Caco-2 (cell line): ENCODE data around the gene MACROD1. TPM values are rescaled to one million over a fixed set of nuclear protein-coding genes. Genes with fewer than 3 reads are reported as not detected.

Experiments used
- BruUV-seq: library from RNA; stranded (reverse); fragments of 400-500 nt; replicated peaks from 2 replicates; lab custom pipeline; 2021; lab: Mats Ljungman, UMichigan
- CTCF ChIA-PET: fragments of 300-600 bp; sonication (Branson Sonifier 250); formaldehyde crosslinking; loops from one replicate; lab custom pipeline; 2022; ENCODE audit warnings: antibody characterized with exemption; lab: Charles Lee
- POLR2A ChIA-PET: fragments of 300-600 bp; sonication (Branson Sonifier 250); formaldehyde crosslinking; loops from one replicate; lab custom pipeline; 2022; ENCODE audit warnings: antibody characterized with exemption; lab: Charles Lee
- DNase-seq, 2 experiments: peaks; one replicate each; pipeline versions ENCODE4 v3.0.0 to v3.0.0-alpha.2; 2020 to 2022
- H3K27me3 ChIP-seq: replicated peaks from 2 replicates; pipeline ENCODE4 v1.6.0; 2011; ENCODE audit warnings: low read length; ENCODE audit not compliant: control insufficient read depth, insufficient read depth
- H3K36me3 ChIP-seq: 2 replicates; pipeline ENCODE4 v1.5.1; 2011; ENCODE audit warnings: low read length; ENCODE audit not compliant: control insufficient read depth, insufficient read depth
- H3K4me1 ChIP-seq: fragments of 250-450 bp; sonication (Bioruptor Pico); 2 replicates; pipeline ENCODE4 v1.5.1; 2020; ENCODE audit warnings: mild to moderate bottlenecking
- H3K4me3 ChIP-seq: 2 replicates; pipeline ENCODE4 v1.5.1; 2011; ENCODE audit warnings: low read depth, mild to moderate bottlenecking, control low read depth, low read length
- H3K9me3 ChIP-seq: fragments of 250-450 bp; sonication (Bioruptor Pico); 2 replicates; pipeline ENCODE4 v1.5.1; 2020; ENCODE audit warnings: mild to moderate bottlenecking, moderate library complexity
- H3K27ac Mint-ChIP-seq: one replicate; pipeline ENCODE4 v1.8.0; 2022; ENCODE audit warnings: mixed read lengths; ENCODE audit not compliant: unreplicated experiment
- H3K27me3 Mint-ChIP-seq: one replicate; pipeline ENCODE4 v1.8.0; 2022; ENCODE audit warnings: mixed read lengths; ENCODE audit not compliant: insufficient read depth, unreplicated experiment
- H3K36me3 Mint-ChIP-seq: one replicate; pipeline ENCODE4 v1.8.0; 2022; ENCODE audit warnings: mild to moderate bottlenecking, mixed read lengths; ENCODE audit not compliant: insufficient read depth, unreplicated experiment
- H3K4me1 Mint-ChIP-seq: one replicate; pipeline ENCODE4 v1.8.0; 2022; ENCODE audit warnings: low read depth, mixed read lengths; ENCODE audit not compliant: unreplicated experiment
- H3K4me3 Mint-ChIP-seq: one replicate; pipeline ENCODE4 v1.8.0; 2022; ENCODE audit warnings: mild to moderate bottlenecking, moderate library complexity, mixed read lengths; ENCODE audit not compliant: unreplicated experiment
- H3K9me3 Mint-ChIP-seq: one replicate; pipeline ENCODE4 v1.8.0; 2022; ENCODE audit warnings: mixed read lengths; ENCODE audit not compliant: unreplicated experiment
- intact Hi-C: fragments of 100-400 bp; cut with micrococcal nuclease; formaldehyde crosslinking; loops from one replicate; pipeline ENCODE4 v1.10.0; 2022; ENCODE audit not compliant: unreplicated experiment
- total RNA-seq: library from RNA; stranded (reverse); gene quantifications from 2 replicates; pipeline ENCODE4 v1.2.3, GENCODE V29; 2022
- TF ChIP-seq, protein P1 (sequence below), 2 experiments: fragments of 200-600 bp in 1 of 2; IDR thresholded peaks; 1 replicate in 1 of 2; 2 replicates in 1 of 2; pipeline versions ENCODE4 v1.5.1 to v1.8.0; 2011 to 2022; ENCODE audit warnings: antibody characterized with exemption in 1 of 2, control low read depth in 1 of 2, inconsistent platforms in 1 of 2, low read depth in 1 of 2, low read length in 1 of 2, mild to moderate bottlenecking in 1 of 2, moderate library complexity in 1 of 2; ENCODE audit not compliant: insufficient read depth in 1 of 2, severe bottlenecking in 1 of 2, unreplicated experiment in 1 of 2

MACROD1 gene
- total RNA-seq, 1 experiment from 2014 or later = 29.6 TPM

DNA sequence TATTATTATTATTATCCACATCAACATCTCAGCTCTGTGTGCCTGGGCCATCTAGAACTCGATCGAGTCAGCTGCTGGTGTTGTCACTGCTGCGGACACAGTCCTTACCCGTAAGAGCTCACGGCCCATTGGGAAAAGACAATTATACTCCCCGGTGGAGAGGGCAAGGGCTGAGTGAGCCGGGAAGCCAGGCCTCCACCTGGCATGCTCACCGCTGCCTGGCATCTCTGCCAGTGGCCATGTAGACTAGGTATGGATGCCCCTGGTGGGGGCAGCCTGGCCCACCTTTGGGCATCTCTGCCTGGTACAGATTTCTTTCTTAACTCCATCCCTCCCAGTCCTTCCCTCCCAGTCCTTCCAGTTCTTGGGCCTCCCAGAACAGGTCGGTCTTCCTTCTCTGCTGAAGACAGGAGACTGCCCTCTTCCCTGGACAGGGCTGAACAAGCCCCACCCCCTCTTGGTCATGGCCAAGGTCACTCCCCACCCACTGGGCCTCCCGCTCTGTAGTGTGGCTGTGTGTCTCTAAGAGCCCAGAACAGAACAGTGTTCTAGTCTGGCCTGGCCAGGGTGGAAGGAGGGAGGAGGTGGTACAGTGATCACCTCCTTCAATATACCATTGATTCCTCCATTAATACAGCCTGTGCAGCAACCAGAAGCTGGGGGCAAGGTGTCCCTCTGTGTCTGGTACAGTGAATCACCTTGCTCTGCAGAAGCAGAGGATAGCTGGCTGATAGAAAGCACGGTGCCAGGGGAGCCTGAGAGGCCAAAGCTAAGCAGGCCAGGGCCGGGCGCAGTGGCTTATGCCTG lies 72.5 kb downstream of the MACROD1 start:
- Mint-ChIP-seq H3K36me3 (no peaks in the 10 kb centered on the region), H3K9me3 (no peaks in the 10 kb centered on the region), H3K27ac (no peak overlapping the region), H3K27me3 (no peaks in the 10 kb centered on the region), H3K4me3 (no peak overlapping the region), H3K4me1 (no peaks in the 10 kb centered on the region)
- CTCF ChIA-PET = interaction anchor here (0.6 kb wide), 1 partner anchor 1231 kb away, joined by 3 read pairs; no protein-coding TSS in a partner anchor
- BruUV-seq = no TSS peak
- intact Hi-C loops = loop anchor here (5.0 kb wide), 1 partner anchor 39 kb away; no protein-coding TSS in a partner anchor
- H3K4me1 ChIP-seq = no peaks in the 10 kb centered on the region
- no peaks in the 10 kb centered on the region for H3K36me3 ChIP-seq
- DNase-seq = peak in 1 of 2 experiments; percentile 13
- H3K4me3 ChIP-seq = no peak overlapping the region
- H3K9me3 ChIP-seq = no peaks in the 10 kb centered on the region
- POLR2A ChIA-PET = no interaction called here
- TF ChIP-seq, protein P1, sequence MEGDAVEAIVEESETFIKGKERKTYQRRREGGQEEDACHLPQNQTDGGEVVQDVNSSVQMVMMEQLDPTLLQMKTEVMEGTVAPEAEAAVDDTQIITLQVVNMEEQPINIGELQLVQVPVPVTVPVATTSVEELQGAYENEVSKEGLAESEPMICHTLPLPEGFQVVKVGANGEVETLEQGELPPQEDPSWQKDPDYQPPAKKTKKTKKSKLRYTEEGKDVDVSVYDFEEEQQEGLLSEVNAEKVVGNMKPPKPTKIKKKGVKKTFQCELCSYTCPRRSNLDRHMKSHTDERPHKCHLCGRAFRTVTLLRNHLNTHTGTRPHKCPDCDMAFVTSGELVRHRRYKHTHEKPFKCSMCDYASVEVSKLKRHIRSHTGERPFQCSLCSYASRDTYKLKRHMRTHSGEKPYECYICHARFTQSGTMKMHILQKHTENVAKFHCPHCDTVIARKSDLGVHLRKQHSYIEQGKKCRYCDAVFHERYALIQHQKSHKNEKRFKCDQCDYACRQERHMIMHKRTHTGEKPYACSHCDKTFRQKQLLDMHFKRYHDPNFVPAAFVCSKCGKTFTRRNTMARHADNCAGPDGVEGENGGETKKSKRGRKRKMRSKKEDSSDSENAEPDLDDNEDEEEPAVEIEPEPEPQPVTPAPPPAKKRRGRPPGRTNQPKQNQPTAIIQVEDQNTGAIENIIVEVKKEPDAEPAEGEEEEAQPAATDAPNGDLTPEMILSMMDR (IDR thresholded peaks at IDR 0.05; ENCODE audit: insufficient read depth in 1 of 2, low read depth in 1 of 2, low read length in 1 of 2, severe bottlenecking in 1 of 2, unreplicated experiment in 1 of 2) = no peak
- H3K27me3 ChIP-seq = no peaks in the 10 kb centered on the region

DNA sequence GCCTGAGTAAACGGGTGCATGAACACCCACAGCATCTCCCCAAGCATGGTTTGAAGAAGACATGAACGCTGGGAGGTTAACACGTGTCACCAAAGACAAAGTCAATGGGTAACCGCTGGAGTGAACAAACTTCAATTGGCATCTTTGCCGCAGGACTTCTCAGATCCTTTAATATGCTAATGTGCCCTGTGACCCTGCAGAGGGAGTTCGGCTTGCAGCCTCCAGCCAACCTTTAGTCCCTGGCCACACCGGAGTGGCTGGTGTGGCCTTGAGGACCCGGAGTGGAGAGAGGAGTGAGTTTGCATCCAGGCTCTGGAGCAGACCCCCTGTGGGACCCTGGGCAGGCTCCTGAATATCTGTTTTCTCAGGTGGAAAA lies 73.2 kb downstream of the MACROD1 start:
- Mint-ChIP-seq H3K27ac (no peak overlapping the region), H3K36me3 (no peaks in the 10 kb centered on the region), H3K4me1 (no peaks in the 10 kb centered on the region), H3K4me3 (no peak overlapping the region), H3K27me3 (no peaks in the 10 kb centered on the region), H3K9me3 (no peaks in the 10 kb centered on the region)
- TF ChIP-seq, protein P1 (IDR thresholded peaks at IDR 0.05; ENCODE audit: insufficient read depth in 1 of 2, low read depth in 1 of 2, low read length in 1 of 2, severe bottlenecking in 1 of 2, unreplicated experiment in 1 of 2) = no peak
- no peaks in the 10 kb centered on the region for H3K4me1 ChIP-seq
- no peaks in the 10 kb centered on the region for H3K9me3 ChIP-seq
- H3K27me3 ChIP-seq = no peaks in the 10 kb centered on the region
- POLR2A ChIA-PET = no interaction called here
- CTCF ChIA-PET = no interaction called here
- BruUV-seq = no TSS peak
- intact Hi-C loops = loop anchor here (5.0 kb wide), 1 partner anchor 40 kb away; no protein-coding TSS in a partner anchor
- no peak for DNase-seq
- no peak overlapping the region for H3K4me3 ChIP-seq
- H3K36me3 ChIP-seq = no peaks in the 10 kb centered on the region

DNA sequence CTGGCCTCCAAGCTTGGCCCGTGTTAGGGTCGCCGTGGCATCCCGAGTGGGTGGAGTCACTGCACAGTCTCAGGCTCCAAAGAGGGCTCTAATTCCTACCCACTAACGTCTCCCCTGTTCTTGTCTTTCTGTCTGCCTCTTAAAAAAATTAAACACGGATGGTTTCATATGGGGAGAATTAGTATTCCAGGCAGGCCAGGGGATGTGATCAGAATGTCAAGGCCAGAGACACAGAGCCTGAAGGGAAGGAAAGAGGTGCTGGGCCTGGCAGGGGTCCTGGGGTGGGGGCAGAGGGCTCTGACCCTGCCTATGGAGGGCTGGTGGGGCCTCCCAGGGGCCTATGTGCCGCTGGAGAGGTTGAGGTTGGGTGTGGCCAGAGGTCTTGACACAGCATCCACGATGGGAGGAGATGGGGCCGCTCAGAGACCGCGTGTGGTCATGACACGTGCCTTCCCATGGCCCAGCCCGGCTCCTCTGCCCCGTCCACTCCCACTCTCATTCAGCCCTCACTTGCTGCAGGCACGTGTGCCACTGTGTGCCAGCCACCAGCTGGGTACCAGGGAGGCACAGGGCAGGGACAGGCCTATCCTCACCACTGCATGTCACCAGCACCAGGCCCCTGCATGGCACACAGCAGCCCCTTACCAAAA lies 73.7 kb downstream of the MACROD1 start:
- CTCF ChIA-PET = no interaction called here
- Histone ChIP-seq H3K36me3 (no peaks in the 10 kb centered on the region), H3K9me3 (no peaks in the 10 kb centered on the region), H3K27me3 (no peaks in the 10 kb centered on the region), H3K4me1 (no peaks in the 10 kb centered on the region), H3K4me3 (no peak overlapping the region)
- H3K4me1 Mint-ChIP-seq = no peaks in the 10 kb centered on the region
- no peaks in the 10 kb centered on the region for H3K27me3 Mint-ChIP-seq
- POLR2A ChIA-PET = no interaction called here
- DNase-seq = no peak
- H3K4me3 Mint-ChIP-seq = no peak overlapping the region
- H3K36me3 Mint-ChIP-seq = no peaks in the 10 kb centered on the region
- H3K27ac Mint-ChIP-seq = peak overlapping the region; percentile 66
- no peaks in the 10 kb centered on the region for H3K9me3 Mint-ChIP-seq
- TF ChIP-seq, protein P1 (IDR thresholded peaks at IDR 0.05; ENCODE audit: insufficient read depth in 1 of 2, low read depth in 1 of 2, low read length in 1 of 2, severe bottlenecking in 1 of 2, unreplicated experiment in 1 of 2) = no peak
- BruUV-seq = no TSS peak
- intact Hi-C loops = loop anchor here (5.0 kb wide), 1 partner anchor 40 kb away; no protein-coding TSS in a partner anchor
